Measurements from ENCODE around the gene SMCP.

SMCP gene

DNA sequence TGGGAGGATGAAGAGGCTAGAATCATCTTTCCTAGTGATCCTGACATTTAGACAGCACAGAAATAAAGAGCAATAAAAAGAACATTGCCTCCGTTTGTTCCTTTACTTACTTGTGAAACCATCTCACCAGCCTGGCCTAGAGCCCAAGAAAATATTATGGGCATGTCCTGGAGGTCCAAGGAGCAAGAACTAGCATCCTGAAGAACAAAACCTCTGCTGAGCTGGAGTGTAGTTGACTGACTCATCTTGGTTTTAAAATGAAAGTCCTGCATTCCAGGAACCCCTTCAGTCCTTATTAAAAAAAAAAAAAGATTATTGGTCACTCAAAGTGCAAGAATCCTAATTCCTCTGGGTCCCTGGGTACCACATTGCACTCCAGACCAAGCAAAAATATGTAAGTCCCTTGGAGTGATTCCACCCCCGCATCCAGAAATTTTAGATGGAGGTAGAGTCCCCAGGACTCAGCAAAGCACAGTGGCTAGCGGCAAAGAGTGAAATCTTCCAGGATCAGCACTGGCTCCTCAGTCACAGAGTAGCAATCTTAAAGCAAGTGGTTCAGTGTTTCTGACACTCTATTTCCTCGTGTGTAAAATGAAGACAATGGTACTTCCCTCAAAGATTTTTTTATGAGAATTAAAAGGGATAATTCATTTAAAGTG is 7.0 kb downstream of the SMCP start:
- Histone ChIP-seq H3K27ac (peak overlapping the region in 2 of 21 experiments; percentile 11), H3K4me3 (no peak overlapping the region)

DNA sequence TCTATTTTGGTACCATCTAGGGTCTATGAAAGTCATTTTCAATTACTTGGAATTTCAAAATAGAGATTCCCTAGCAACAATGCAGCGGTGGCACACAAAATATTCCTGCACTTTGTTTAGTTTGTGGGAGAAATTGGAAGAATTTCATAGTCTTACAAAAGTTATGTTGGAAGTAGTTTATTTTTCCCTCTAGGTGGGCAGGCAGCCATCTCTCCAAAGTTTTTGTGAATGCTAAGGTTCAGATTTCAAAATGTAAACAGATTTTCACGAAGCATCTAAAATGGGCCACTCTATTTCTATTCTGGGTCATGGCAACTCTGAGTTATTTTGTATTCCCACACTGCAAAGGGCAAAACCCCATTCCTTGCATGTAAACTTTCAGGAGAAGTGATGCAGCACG is 8.0 kb downstream of the SMCP start:
- Histone ChIP-seq H3K27ac (no peak overlapping the region), H3K4me3 (no peak overlapping the region)

- Histone ChIP-seq H3K27ac (no peak overlapping the region), H3K4me3 (no peak overlapping the region)
These were observed 8.8 kb downstream of the SMCP start for GRCh38 chr1:152886758-152887409.

- Histone ChIP-seq H3K4me3 (no peak overlapping the region), H3K27ac (no peak overlapping the region)
These were observed 10.0 kb downstream of the SMCP start for GRCh38 chr1:152888126-152888525.

DNA sequence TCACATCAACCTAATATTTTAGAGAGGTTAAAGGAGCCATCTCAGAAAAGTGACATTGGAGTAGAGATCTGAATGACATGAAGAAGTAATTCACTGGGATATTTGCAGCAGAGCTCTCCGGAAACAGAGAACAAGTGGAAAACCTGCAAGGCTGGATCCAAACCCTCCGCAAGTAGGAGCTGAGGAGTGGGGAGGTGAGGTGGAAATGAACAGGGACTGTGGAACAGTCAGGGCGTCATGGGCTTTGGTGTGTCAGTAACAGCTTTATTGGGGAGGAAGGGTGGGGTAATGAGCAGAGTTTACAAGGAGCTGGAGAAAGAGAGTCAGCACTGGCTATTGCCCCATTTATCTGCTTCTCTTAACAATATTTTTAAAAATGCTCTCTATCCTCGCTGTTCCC is 20.9 kb downstream of the SMCP start:
- Histone ChIP-seq H3K27ac (no peak overlapping the region), H3K4me3 (no peak overlapping the region)

DNA sequence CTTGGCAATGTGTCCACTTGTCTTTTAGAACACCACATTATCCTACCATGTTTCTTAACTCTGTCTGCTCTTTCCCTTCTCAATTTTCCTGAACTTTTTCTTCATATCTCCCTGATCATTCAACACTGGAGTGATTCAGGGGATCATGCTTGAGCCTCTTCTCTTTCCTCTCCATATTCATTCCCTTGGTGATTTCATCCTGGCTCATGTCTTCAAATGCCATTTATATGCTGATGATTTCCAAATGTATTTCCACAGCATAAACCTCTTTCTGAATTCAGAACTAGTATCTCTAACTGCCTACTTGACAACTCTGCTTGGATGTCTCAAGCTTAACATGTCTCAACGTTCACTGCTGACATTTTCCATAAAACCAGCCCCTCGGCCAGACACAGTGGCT is 21.8 kb downstream of the SMCP start:
- H3K4me3 ChIP-seq = no peak overlapping the region
- H3K27ac ChIP-seq = no peak overlapping the region

- H3K4me3 ChIP-seq = no peak overlapping the region
- peak overlapping the region in 13 of 21 experiments; percentile 32 to 79 (median 57) for H3K27ac ChIP-seq
These were observed 23.5 kb downstream of the SMCP start for GRCh38 chr1:152901631-152902030.

DNA sequence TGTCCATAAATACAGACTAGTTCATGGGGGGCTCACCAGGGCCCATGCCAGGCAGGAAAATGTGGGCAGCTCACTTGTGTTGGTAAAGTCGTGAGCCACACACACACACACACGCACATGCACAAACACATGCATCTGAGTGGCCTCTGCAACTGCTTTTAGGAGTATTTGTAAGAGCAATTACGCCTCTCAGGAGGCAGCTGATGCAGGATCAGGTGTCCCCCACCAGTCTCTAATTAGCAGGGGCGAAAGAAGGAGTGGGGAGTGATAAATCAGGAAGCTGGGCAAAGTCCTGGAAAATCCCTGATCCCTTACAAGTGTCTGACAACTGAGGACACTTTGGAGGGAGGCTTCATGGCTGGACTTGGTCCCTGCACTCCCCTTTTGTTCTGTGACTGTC is 24.5 kb downstream of the SMCP start:
- Histone ChIP-seq H3K27ac (peak overlapping the region in 4 of 21 experiments; percentile 32 to 79 (median 64)), H3K4me3 (no peak overlapping the region)

- H3K27ac ChIP-seq = peak overlapping the region in 19 of 21 experiments; percentile 29 to 89 (median 69)
- H3K4me3 ChIP-seq = no peak overlapping the region
These were observed 26.7 kb downstream of the SMCP start for GRCh38 chr1:152904688-152905440.

GRCh38 chr1:152906023-152906565 is 28.0 kb downstream of the SMCP start:
- peak overlapping the region in 16 of 21 experiments; percentile 47 to 89 (median 72) for H3K27ac ChIP-seq
- no peak overlapping the region for H3K4me3 ChIP-seq

DNA sequence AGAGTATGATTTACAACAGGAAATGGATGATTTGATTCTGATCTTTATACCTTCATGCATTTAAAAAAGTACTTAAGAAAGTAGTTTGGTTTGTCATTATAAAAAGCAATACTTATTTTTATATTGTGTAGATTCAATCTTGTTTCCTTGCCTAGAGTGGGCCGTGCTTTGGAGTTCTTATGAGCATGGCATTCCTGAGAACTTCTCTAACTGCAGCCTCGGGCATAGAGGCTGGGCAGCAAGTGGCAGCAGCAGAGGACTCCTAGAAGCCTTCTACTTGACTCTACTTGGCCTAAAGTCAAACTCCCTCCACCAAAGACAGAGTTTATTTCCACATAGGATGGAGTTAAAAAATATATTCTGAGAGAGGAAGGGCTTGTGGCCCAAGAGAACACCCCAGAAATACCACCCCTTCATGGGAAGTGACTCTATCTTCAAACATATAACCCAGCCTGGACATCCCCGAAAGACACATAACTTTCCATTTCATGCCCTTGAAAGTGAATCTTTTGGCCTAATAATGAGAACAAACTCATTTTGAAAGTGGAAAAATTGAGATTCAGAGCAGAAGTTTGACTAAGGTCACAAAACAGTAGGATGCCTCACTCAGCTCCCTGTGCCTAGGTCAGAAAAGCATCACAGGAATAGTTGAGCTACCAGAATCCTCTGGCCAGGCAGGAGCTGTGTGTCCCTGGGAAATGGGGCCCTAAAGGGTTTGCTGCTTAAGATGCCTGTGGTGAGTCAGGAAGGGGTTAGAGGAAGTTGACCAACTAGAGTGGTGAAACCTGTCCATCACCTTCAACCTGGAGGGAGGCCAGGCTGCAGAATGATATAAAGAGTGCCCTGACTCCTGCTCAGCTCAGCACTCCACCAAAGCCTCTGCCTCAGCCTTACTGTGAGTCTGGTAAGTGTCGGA is 29.8 kb downstream of the SMCP start, which contains the start of gene IVL:
TSS of gene IVL (plus strand) at position 861 of the 916 bp plus-strand sequence. CDS start 1,252 bp downstream, outside the sequence.
- peak within 1 kb of the TSS in 12 of 21 experiments; percentile 28 to 89 (median 50) for H3K27ac ChIP-seq
- peak within 1 kb of the TSS in 3 of 7 experiments; percentile 1 to 13 (median 3) for H3K4me3 ChIP-seq

DNA sequence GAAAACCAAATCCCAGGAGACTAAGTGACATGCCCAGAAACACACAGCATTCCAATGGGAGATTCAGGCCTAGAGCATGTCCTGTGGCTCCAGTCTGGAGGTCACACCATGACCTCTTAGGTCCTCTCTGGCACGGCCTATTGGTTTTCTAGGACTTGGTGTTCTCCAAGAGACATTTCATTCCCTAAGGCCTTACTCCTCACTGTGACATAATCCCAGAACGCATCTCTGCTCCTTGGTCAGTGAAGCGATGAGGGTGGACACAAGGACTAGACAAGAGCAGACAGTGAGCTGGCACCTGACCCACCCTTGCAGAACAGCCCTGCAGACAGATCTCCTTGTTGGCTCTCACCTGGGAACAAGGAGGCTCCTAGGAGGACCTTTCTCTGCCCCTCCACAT is 31.1 kb downstream of the SMCP start:
- Histone ChIP-seq H3K4me3 (peak overlapping the region in 1 of 7 experiments; percentile 3), H3K27ac (peak overlapping the region in 6 of 21 experiments; percentile 28 to 66 (median 43))

DNA sequence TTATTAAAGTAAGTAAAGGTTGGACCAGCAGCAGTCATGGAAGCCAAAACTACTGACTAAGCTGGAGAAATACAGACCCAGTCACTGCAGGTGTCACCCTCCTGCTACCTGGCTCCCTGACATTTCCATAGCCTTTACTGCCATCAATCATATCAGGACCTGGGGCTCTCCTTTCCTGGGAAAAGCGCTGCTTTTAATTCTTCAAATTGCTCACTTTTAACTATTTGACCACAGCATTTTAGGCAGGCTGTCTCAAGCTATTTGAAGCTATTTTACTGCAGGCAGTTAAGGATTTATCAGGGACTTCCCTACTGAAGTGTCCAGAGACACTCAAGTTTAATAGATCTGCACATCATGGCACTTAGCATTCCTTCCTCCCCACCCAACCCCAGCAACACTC is 34.3 kb downstream of the SMCP start:
- H3K27ac ChIP-seq = no peak overlapping the region
- H3K4me3 ChIP-seq = no peak overlapping the region

DNA sequence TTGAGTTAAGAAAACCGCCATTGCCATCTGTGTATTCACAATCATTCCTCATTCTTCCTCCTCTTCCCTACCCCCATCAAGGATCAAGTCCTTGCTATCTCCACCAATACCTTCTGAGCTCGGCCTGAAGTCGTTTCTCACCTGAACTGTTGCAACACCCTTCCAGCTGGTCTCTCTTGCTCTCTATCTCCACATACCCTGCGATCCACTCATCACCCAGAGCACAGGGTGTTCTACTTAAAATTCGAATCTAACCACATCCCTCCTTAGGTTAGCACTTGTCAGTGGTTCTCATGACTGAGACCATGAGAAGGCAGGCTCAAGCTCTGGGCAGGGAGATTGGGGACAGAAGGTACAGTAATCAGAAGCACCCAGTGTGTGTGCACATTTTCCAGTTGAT is 34.8 kb downstream of the SMCP start:
- Histone ChIP-seq H3K4me3 (no peak overlapping the region), H3K27ac (no peak overlapping the region)

- no peak overlapping the region for H3K4me3 ChIP-seq
- H3K27ac ChIP-seq = no peak overlapping the region
These were observed 39.7 kb downstream of the SMCP start for GRCh38 chr1:152917794-152918193.

DNA sequence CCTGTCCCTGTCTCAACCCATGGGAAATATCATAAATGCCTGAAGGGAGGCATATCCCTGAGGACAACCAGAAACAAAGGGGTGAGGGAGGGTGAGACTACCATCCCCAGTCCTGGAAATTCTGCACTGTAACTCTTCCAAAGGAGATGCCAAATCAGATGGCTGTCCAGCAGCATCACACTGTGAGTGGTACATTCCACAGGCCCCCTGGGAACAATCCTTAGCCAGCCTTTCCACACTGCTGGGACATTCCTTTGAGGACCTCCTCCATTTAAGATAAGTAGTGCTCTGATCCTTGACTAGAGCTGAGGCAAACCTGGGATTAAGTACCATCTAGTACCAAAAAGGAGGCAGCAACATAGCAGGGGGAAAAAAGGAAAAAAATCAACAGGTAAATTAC is 40.9 kb downstream of the SMCP start:
- Histone ChIP-seq H3K4me3 (no peak overlapping the region), H3K27ac (no peak overlapping the region)

- Histone ChIP-seq H3K27ac (no peak overlapping the region), H3K4me3 (no peak overlapping the region)
These were observed 46.1 kb downstream of the SMCP start for GRCh38 chr1:152924191-152924590.

GRCh38 chr1:152926091-152926490 is 48.0 kb downstream of the SMCP start:
- Histone ChIP-seq H3K27ac (no peak overlapping the region), H3K4me3 (no peak overlapping the region)

DNA sequence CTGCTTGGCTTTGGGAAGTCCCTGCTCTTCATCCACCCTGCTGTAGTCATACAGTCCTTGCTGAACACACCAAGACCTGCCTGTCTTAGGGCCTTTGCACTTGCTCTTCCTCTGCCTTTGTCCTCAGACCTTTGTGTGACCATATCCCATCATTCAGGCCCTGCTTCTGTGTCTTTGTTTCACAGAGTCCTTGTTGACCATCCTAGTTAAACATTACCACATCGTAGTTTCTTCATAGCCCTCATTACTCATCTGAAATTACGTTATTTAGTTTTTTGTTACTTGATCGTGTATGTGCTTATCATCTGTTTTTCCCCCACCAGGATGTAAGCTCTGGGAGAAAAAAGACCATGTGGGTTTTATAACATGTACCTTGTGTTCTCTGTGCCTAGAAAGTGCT is 50.5 kb downstream of the SMCP start:
- Histone ChIP-seq H3K27ac (no peak overlapping the region), H3K4me3 (no peak overlapping the region)

Data from skin epidermis (tissue), 12 donors.